IPS DF 4.7 (cell line): ENCODE data around the gene UGT3A1.
"Not testable (repeated sequence)": the region's sequence is repeated elsewhere in the genome, so short reads cannot be mapped to it uniquely, and the experiment has no call there.

Source experiments
- DNase-seq: peaks from one replicate; pipeline ENCODE4 v3.0.0-alpha.2; 2013; ENCODE audit warnings: low spot score; ENCODE audit errors: extremely low read depth

Gene UGT3A1, protein sequence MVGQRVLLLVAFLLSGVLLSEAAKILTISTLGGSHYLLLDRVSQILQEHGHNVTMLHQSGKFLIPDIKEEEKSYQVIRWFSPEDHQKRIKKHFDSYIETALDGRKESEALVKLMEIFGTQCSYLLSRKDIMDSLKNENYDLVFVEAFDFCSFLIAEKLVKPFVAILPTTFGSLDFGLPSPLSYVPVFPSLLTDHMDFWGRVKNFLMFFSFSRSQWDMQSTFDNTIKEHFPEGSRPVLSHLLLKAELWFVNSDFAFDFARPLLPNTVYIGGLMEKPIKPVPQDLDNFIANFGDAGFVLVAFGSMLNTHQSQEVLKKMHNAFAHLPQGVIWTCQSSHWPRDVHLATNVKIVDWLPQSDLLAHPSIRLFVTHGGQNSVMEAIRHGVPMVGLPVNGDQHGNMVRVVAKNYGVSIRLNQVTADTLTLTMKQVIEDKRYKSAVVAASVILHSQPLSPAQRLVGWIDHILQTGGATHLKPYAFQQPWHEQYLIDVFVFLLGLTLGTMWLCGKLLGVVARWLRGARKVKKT

GRCh38 chr5:35990941-35991611 is at the start of gene UGT3A1:
TSS of gene UGT3A1 (minus strand) at chr5:35991390. CDS start at chr5:35991240, 150 bp downstream.
- peak; percentile 44 for DNase-seq

GRCh38 chr5:36035696-36036095 is 44.5 kb upstream of the UGT3A1 start:
- no peak for DNase-seq

DNA sequence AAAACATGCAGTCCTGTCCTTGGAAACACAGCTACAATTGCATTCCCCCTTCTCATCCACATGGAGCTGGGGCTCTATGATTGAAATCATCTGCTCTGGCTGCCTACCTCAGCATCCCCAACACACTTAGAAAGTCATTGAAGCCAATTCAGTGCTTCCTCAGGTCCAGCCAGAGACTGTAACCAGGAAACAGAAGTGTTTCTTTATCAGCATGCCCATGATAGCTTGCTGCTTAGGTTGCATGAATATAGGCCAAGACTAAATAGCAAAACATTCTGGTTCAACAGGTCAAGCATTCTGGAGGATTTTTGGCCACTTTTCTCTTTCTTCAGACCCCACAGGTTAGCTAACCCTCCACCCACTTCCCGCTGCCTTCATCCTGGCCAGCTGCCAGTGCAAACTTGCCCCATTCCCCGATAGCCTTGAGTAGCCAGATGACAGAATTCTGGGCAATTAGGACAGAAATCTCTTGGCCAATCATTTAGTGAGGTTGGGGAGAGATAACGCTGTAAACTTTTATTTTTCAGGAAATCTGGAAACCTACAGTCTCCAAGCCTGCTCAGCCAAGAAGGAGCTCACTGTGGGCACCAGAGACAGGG is 43.4 kb upstream of the UGT3A1 start:
- DNase-seq: not testable (repeated sequence)

DNA sequence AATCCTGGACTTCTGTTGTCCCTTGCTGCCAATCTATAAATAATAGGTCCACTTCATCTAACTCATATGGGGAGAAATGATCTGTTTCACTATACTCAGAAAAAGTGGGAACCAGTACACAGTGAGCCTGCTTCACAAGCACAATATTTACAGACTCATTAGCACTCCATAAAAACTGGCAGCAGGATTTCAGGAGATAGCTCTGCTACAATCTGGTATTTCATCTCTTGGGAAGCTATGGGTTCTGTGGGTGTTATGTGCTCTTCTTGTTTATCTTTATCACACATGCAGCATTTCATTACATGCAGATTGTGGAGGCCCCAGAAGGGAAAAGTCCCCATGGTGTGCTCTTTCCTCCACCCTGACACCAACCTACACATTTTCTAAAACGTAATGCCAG is 42.3 kb upstream of the UGT3A1 start:
- no peak for DNase-seq

DNA sequence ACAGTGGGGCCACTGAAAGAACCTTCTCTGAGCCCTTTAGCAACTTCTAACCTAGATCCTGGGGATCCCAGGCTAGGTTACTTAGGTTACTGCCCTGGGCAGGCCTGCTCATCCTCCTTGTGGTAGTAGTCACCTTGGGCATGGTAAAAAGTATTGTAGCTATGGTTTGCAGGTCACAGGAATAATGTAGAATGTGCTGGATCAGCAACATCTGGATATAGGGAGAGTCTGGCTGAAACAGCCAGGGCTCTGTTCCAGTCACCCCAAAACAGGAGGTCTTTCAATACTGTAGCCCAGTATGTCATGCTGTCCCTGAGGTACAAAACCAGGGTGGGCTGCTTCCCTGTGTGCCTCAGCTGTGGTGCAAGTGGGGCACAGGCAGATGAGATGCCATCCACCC is 41.9 kb upstream of the UGT3A1 start:
- no peak for DNase-seq

DNA sequence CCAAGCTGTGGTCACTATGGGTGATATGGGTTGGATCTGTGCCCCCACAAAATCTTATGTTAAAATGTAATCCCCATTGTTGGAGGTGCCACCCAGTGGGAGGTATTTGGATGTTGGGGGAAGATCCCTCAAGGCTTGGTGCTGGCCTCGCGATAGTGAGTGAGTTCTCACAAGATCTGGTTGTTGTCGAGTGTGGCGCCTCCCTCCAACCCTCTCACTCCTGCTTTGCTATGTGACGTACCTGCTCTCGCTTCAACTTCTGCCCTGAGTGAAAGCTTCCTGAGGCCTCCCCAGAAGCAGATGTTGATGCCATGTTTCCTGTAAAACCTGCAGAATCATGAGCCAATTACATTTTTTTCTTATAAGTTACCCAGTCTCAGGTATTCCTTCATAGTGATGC is 40.0 kb upstream of the UGT3A1 start:
- DNase-seq: no peak

DNA sequence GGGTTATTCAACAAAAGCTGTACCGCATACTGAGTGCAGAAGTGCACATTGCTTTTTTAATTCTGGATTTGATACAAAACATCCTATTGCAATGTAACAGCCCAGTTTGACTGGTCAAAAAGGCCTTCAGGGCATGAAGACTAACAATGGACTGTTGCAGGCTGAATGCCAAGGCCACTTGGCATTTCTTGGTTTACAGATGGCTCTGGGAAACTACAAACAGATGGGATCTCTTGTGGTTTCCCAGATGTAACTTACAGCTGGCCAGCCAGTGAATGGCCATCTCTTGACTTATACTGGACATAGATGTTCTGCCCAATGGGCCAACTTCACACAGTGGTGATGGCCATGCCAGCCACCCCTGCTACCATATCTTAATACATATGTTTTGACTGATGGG is 38.7 kb upstream of the UGT3A1 start:
- no peak for DNase-seq

DNA sequence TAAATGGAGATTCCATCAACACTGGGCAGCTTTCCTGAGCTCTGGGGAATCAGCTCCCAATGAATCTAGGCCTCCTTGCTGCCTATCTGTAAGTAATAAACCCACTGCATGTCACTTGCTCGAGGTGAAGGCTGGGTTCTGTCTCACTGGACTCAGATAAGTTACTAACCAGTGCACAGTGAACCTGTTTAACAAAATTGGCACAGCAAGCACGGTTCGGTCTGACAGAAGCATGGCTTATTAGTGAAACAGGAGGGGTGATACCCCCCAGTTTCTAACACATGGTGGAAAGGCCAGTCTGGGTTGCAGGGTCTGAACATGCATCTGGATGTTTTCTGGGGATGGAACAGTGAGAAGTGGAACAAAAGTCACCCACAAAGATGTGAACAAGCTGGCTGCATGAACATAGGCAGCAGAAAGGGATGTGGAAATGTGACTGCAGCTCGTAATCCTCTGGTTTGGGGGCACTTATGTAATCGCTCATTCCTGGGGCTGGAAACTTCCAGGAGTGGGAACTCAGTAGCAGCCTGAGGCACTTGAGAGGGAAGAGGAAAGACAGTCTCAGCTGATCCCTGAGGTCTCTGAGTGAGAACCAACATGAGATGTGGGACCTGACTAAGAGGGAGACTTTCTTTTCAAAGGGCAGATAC is 37.8 kb upstream of the UGT3A1 start:
- DNase-seq: no peak

- DNase-seq: no peak
These were observed 36.5 kb upstream of the UGT3A1 start for GRCh38 chr5:36027711-36028110.

DNA sequence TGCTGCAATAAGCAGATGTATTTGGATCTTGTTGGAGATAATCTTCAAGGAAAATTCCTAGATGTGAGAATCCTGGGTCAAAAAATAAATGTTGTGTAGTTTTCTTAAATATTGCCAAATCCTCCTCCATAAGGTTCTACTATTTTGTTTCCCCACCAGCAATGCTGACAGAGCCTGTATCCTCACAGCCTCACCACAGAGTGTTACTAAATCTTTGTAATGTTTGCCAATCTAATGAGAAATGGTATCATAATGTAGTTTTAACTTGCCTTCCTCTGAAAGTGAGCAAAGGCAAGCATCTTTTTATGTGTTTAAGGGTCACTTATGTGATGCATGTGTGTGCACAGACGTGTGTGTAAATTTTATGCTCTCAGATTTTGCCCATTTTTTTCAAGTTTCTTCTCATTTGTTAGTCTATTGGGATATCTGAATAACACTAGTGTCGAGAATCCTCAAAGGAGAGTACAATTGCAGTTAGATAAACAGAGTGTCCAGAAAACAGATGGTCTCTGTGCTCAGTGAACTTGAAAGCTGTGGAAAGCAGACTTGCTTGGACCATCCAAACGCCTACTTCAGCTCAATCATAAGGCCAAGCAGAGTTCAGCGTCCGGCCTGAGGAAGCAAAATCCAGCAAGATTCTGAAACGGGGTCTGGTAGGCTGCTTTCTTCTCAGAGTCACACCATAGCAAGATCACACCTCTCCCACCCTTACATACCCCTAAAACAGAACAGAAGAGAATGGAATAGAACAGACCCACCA is 35.7 kb upstream of the UGT3A1 start:
- DNase-seq: no peak

- not testable (repeated sequence) for DNase-seq
These were observed 31.1 kb upstream of the UGT3A1 start for GRCh38 chr5:36022246-36022645.

GRCh38 chr5:36019584-36019983 is 28.4 kb upstream of the UGT3A1 start:
- DNase-seq: not testable (repeated sequence)

GRCh38 chr5:36017622-36018021 is 26.4 kb upstream of the UGT3A1 start:
- DNase-seq: no peak

GRCh38 chr5:36017004-36017403 is 25.8 kb upstream of the UGT3A1 start:
- DNase-seq: no peak

DNA sequence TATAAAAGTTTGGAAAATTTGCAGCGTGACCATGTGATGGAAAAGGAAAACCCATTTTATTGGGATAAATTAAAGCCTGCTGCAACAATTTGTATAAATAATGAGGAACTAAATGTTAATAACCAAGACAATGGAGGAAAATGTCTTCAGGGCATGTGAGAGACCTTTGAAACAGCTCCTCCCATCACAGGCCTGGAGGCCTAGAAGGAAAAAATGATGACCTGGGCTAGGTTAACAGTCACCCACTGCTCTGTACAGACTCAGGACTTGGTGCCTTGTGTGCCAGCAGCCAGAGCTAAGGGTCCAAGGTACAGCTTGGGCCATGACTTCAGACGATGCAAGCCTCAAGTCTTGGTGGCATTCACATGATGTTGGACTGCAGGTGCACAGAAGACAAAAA is 22.0 kb upstream of the UGT3A1 start:
- DNase-seq: no peak

DNA sequence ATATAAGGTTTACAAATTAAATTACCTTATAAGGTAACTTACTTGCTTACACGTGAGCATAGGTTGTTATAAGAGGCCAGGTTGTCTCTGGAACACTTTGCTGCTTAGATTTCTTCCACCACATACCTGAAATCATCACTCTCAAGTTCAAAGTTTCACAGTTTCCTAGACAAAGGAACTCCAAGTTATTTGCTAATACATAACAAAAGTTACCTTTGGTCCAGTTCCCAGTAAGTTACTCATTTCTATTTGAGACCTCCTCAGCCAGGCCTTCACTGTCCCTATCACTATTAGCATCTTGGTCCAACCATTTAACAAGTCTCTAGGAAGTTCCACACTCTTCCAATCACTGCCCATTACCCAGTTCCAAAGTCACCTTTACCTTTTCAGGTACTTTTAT is 18.5 kb upstream of the UGT3A1 start:
- no peak for DNase-seq

DNA sequence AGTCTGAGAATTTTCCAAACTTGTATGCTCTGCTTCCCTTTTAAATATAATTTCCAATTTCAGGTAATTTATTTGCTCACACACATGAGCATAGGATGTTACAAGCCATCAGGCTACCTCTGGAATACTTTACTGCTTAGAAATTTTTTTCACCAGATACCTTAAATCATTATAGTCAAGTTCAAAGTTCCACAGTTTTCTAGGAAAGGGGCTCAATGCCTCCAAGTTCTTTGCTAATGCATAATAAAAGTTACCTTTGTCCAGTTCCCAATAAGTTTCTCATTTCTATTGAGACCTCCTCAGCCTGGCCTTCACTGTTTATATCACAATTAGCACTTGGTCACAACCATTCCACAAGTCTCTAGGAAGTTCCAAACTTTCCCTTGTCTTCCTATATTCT is 16.2 kb upstream of the UGT3A1 start:
- DNase-seq: no peak

DNA sequence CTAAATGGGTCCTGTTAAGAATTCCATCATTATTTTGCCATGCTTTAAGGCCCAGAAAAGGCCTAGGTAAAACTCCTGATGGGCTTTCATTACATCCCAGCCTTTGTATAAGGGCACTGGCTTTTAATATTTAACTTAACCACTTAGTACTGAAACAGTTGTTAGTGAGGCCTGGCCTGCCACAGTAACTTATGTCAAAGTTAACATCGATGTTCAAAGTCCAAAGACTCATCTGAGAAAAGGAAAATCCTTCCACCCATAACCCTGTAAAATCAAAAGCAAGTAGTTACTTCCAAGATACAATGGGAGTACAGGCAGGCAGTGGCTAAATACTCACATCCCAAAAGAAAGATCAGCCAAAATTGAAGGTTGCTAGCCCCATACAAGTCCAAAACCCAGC is 15.0 kb upstream of the UGT3A1 start:
- DNase-seq: no peak

DNA sequence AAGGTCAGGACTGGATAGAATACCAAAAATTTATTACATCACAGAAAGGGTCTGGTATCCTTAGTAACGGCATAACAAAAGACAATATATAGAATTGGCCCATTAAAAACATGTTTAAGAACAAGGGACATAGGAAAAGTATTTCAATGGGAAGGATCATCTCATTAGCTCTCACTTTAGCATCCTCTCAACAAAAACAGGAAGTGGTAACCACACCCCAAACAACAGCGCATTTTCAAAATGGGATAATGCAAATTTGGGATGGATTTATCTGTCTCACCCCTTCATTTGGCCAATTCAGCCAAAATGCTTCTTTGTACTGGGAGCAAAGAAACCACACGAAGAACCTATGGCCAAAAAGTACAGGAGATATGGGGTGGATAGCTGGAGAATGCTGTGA is 9.8 kb upstream of the UGT3A1 start:
- no peak for DNase-seq

- no peak for DNase-seq
These were observed 8.4 kb upstream of the UGT3A1 start for GRCh38 chr5:35999547-35999946.

GRCh38 chr5:35996076-35996475 is 4.9 kb upstream of the UGT3A1 start:
- DNase-seq: no peak
